Adrenal gland (tissue), 12 donors: ENCODE measurements around the gene SYT7. TPM values are rescaled to one million over a fixed set of nuclear protein-coding genes. Genes with fewer than 3 reads are reported as not detected.
A peak's percentile ranks its signal among the peaks of the same experiment; 100 is the strongest.

Source experiments
- DNase-seq, 7 donors: peaks; one replicate each; pipeline ENCODE4 v3.0.0-alpha.2; 2019 to 2020
- H3K27ac ChIP-seq, 5 donors: fragments of 200-600 bp; sonication (generic) in 4 of 5; 1 replicate in 3 of 5; 2 replicates in 2 of 5; pipeline versions ENCODE4 v1.5.1 to v1.8.0; 2016 to 2020; ENCODE audit warnings: mild to moderate bottlenecking in 1 of 5
- H3K27me3 ChIP-seq: fragments of 200-600 bp; 2 replicates; pipeline ENCODE4 v1.8.0; 2021
- H3K36me3 ChIP-seq, 2 donors: fragments of 200-600 bp; replicated peaks in 1 of 2; 1 replicate in 1 of 2; 2 replicates in 1 of 2; pipeline versions ENCODE4 v1.5.1 to v1.8.0; 2018 to 2022
- H3K4me1 ChIP-seq, 2 donors: fragments of 200-600 bp; replicated peaks in 1 of 2; 1 replicate in 1 of 2; 2 replicates in 1 of 2; pipeline versions ENCODE4 v1.5.1 to v1.8.0; 2018 to 2021
- H3K4me3 ChIP-seq, 4 donors: fragments of 200-600 bp; sonication (generic) in 3 of 4; one replicate each; pipeline ENCODE4 v1.5.1; 2016 to 2018
- H3K9me3 ChIP-seq, 3 donors: fragments of 200-600 bp; sonication (generic) in 1 of 3; replicated peaks in 1 of 3; 1 replicate in 2 of 3; 2 replicates in 1 of 3; pipeline versions ENCODE4 v1.5.1 to v1.8.0; 2016 to 2021
- CTCF ChIP-seq, 6 experiments: fragments of 450-650 bp in 4 of 6; fragments of 200-600 bp in 2 of 6; sonication (generic) in 1 of 6; IDR thresholded peaks; 1 replicate in 5 of 6; 2 replicates in 1 of 6; pipeline versions ENCODE4 v1.5.1 to v1.8.0; 2016 to 2021; ENCODE audit warnings: antibody characterized with exemption in 6 of 6, mild to moderate bottlenecking in 2 of 6, moderate library complexity in 1 of 6
- POLR2A ChIP-seq, 2 donors: fragments of 450-650 bp; IDR thresholded peaks; one replicate each; pipeline ENCODE4 v1.6.1; 2017; ENCODE audit warnings: antibody characterized with exemption in 2 of 2, mild to moderate bottlenecking in 2 of 2, moderate library complexity in 1 of 2
- whole genome bisulfite sequencing, 4 donors: extraction: QIAGEN DNeasy Blood & Tissue Kit in 2 of 4; methylation state at CpG; one replicate each; pipeline versions ENCODE4 v1.1.5 to v1.1.7; 2013 to 2017; 5-methylcytosine and 5-hydroxymethylcytosine counted together
- intact Hi-C, 2 donors: fragments of 100-400 bp; cut with DNase I; formaldehyde crosslinking; loops; one replicate each; pipeline versions ENCODE4 v1.14.1 to v1.15.0; 2022 to 2023
- polyA plus RNA-seq, 3 donors: library from polyadenylated mRNA; stranded (reverse); fragments of 200-250 nt in 2 of 3; fragments of 350-450 nt in 1 of 3; fragmentation: Illumina TruSeq in 1 of 3; extraction: RNeasy Lipid Tissue Mini Kit (QIAGEN cat#74804) in 1 of 3; gene quantifications; one replicate each; pipeline ENCODE4 v1.2.3, GENCODE V29; 2013 to 2014
- total RNA-seq, 9 donors: library from RNA; depleted of rRNA in 4 of 9; stranded (reverse); fragments of >200 nt in 4 of 9; fragments of 120-200 nt in 1 of 9; fragmentation: NEBNext Ultra II Directional in 1 of 9; extraction: Animal tissue kit (Norgen Biotek cat#: 25700) in 1 of 9; gene quantifications; one replicate each; pipeline versions ENCODE4 v1.1.0 to v1.2.4, GENCODE V29; 2013 to 2023
- donor health status: healthy with polysubstance abuse.
- donor health status: Bipolar disorder and iron deficiency.
- donor health status: DM: yes; HTN: yes; CAD: no.
- donor health status: DM: no; HTN: no; CAD: no.
- donor health status: DM: no; HTN: no; CAD: no.
- donor health status: DM: yes; HTN: yes; CAD: no.

Gene SYT7
- total and polyA plus RNA-seq, 12 donors, result 0.09 to 6.8 (median 1.3) TPM; not detected in 1

GRCh38 chr11:61477126-61477525 is 103.8 kb downstream of the SYT7 start:
- Histone ChIP-seq H3K9me3 (no peaks in the 10 kb centered on the region), H3K4me3 (no peak overlapping the region), H3K27ac (no peak overlapping the region), H3K4me1 (peaks cover 0 to 24% of the 10 kb centered on the region in 2 donors), H3K27me3 (no peaks in the 10 kb centered on the region), H3K36me3 (no peaks in the 10 kb centered on the region)
- no peak for TF ChIP-seq POLR2A (IDR thresholded peaks at IDR 0.05)
- TF ChIP-seq CTCF (IDR thresholded peaks at IDR 0.05), result no peak
- WGBS, 4 donors, result 31 to 46% (median 38%) methylated on average over 8 of the region's 8 CpGs
- intact Hi-C loops, result loop anchor here (5.0 kb wide), 2 partner anchors 35 to 160 kb away; no protein-coding TSS in a partner anchor
- DNase-seq, result peak in 3 of 7 donors; percentile 30 to 40 (median 37)

GRCh38 chr11:61476371-61476770 is 104.5 kb downstream of the SYT7 start:
- Histone ChIP-seq H3K36me3 (no peaks in the 10 kb centered on the region), H3K9me3 (no peaks in the 10 kb centered on the region), H3K27ac (no peak overlapping the region), H3K27me3 (no peaks in the 10 kb centered on the region), H3K4me1 (peaks cover 0 to 26% of the 10 kb centered on the region in 2 donors), H3K4me3 (no peak overlapping the region)
- TF ChIP-seq CTCF (IDR thresholded peaks at IDR 0.05), result no peak
- TF ChIP-seq POLR2A (IDR thresholded peaks at IDR 0.05), result no peak
- intact Hi-C loops, result loop anchor here (5.0 kb wide), 2 partner anchors 36 to 161 kb away; no protein-coding TSS in a partner anchor
- 84 to 100% (median 92%) methylated on average over 1 to 3 of the region's 3 CpGs for WGBS, 4 donors
- DNase-seq, result no peak

- intact Hi-C loops, result loop anchor here (5.0 kb wide), 2 partner anchors 37 to 162 kb away; no protein-coding TSS in a partner anchor
- DNase-seq, result no peak
- Histone ChIP-seq H3K4me3 (no peak overlapping the region), H3K4me1 (peaks cover 0 to 26% of the 10 kb centered on the region in 2 donors), H3K27me3 (no peaks in the 10 kb centered on the region), H3K36me3 (no peaks in the 10 kb centered on the region), H3K9me3 (no peaks in the 10 kb centered on the region), H3K27ac (peak overlapping the region in 1 of 5 donors; percentile 41)
- WGBS, 4 donors, result 83 to 96% (median 93%) methylated on average over 1 of the region's 1 CpG
- no peak for TF ChIP-seq CTCF (IDR thresholded peaks at IDR 0.05)
- no peak for TF ChIP-seq POLR2A (IDR thresholded peaks at IDR 0.05)
These were observed 105.4 kb downstream of the SYT7 start for GRCh38 chr11:61475433-61475832.

- Histone ChIP-seq H3K4me3 (no peak overlapping the region), H3K36me3 (no peaks in the 10 kb centered on the region), H3K9me3 (no peaks in the 10 kb centered on the region), H3K4me1 (peaks cover 0 to 26% of the 10 kb centered on the region in 2 donors), H3K27ac (peak overlapping the region in 1 of 5 donors; percentile 54), H3K27me3 (no peaks in the 10 kb centered on the region)
- intact Hi-C loops, result no loop called here
- WGBS, 4 donors, result 79 to 94% (median 89%) methylated on average over 5 to 6 of the region's 6 CpGs
- DNase-seq, result no peak
- TF ChIP-seq POLR2A (IDR thresholded peaks at IDR 0.05) (no peak), CTCF (IDR thresholded peaks at IDR 0.05) (no peak)
These were observed 106.7 kb downstream of the SYT7 start for GRCh38 chr11:61474013-61474643.
